Transverse colon (tissue), 4 donors: Measurements from ENCODE around the gene SLC24A1. TPM values are rescaled to one million over a fixed set of nuclear protein-coding genes. Genes with fewer than 3 reads are reported as not detected.

Source experiments
- DNase-seq: peaks from one replicate; pipeline ENCODE4 v3.0.0-alpha.2; 2019
- H3K27ac ChIP-seq, 4 donors: fragments of 200-600 bp; sonication (generic); 2 replicates each; pipeline ENCODE4 v1.5.1; 2016 to 2018; ENCODE audit warnings: inconsistent platforms in 4 of 4
- H3K27me3 ChIP-seq: fragments of 200-600 bp; sonication (generic); 2 replicates; pipeline ENCODE4 v1.5.1; 2017; ENCODE audit warnings: inconsistent platforms
- H3K36me3 ChIP-seq, 4 donors: fragments of 200-600 bp; sonication (generic); 2 replicates each; pipeline ENCODE4 v1.5.1; 2017 to 2019; ENCODE audit warnings: inconsistent platforms in 4 of 4
- H3K4me1 ChIP-seq, 4 donors: fragments of 200-600 bp; sonication (generic); 2 replicates each; pipeline ENCODE4 v1.5.1; 2017 to 2020; ENCODE audit warnings: inconsistent platforms in 4 of 4
- H3K4me3 ChIP-seq, 4 donors: fragments of 200-600 bp; sonication (generic); 1 replicate in 1 of 4; 2 replicates in 3 of 4; pipeline versions ENCODE4 v1.5.1 to v1.6.1; 2017 to 2019; ENCODE audit warnings: inconsistent platforms in 4 of 4
- H3K9me3 ChIP-seq, 2 donors: fragments of 200-600 bp; sonication (generic); 2 replicates each; pipeline ENCODE4 v1.5.1; 2017 to 2019; ENCODE audit warnings: inconsistent platforms in 2 of 2
- EP300 ChIP-seq: sonication (generic); formaldehyde crosslinking; IDR thresholded peaks from one replicate; pipeline ENCODE4 v1.6.1; 2017; ENCODE audit warnings: antibody characterized with exemption, low read depth
- POLR2A ChIP-seq: fragments of 450-650 bp; IDR thresholded peaks from one replicate; pipeline ENCODE4 v1.6.1; 2016; ENCODE audit warnings: antibody characterized with exemption, mild to moderate bottlenecking, moderate library complexity
- POLR2AphosphoS5 ChIP-seq, 3 donors: sonication (generic); formaldehyde crosslinking; IDR thresholded peaks; one replicate each; pipeline ENCODE4 v1.6.1; 2016; ENCODE audit warnings: antibody characterized with exemption in 3 of 3
- WGBS, 2 donors: methylation state at CpG; one replicate each; pipeline ENCODE4 v1.1.5; 2018; ENCODE audit warnings: low coverage in 1 of 2; 5-methylcytosine and 5-hydroxymethylcytosine counted together
- in situ Hi-C, 4 donors: fragments of 200-750 bp; cut with MboI; loops; one replicate each; pipeline versions ENCODE4 v1.15.0 to v1.15.1; 2017; ENCODE audit warnings: low sequenced_read_pairs in 3 of 4, low pct_ligation_motif_present in 1 of 4, low pct_unique_long_range_greater_than_20kb in 1 of 4
- intact Hi-C: fragments of 100-400 bp; cut with DNase I; formaldehyde crosslinking; loops from one replicate; pipeline ENCODE4 v1.15.1; 2023; ENCODE audit warnings: low total_unique reads
- total RNA-seq, 4 donors: library from RNA; depleted of rRNA; stranded (reverse); fragments of >200 nt; gene quantifications; one replicate each; pipeline ENCODE4 v1.1.0, GENCODE V29; 2016
- TF ChIP-seq, protein P1 (sequence below), 5 experiments: fragments of 200-600 bp in 3 of 5; fragments of 450-650 bp in 2 of 5; sonication (generic) in 3 of 5; IDR thresholded peaks; 1 replicate in 2 of 5; 2 replicates in 3 of 5; pipeline ENCODE4 v1.5.1; 2016 to 2017; ENCODE audit warnings: antibody characterized with exemption in 5 of 5, inconsistent platforms in 3 of 5, mild to moderate bottlenecking in 2 of 5, moderate library complexity in 1 of 5

Gene SLC24A1
- total RNA-seq, 4 donors from 2014 or later, result 5.8 to 9.7 (median 5.9) TPM

DNA sequence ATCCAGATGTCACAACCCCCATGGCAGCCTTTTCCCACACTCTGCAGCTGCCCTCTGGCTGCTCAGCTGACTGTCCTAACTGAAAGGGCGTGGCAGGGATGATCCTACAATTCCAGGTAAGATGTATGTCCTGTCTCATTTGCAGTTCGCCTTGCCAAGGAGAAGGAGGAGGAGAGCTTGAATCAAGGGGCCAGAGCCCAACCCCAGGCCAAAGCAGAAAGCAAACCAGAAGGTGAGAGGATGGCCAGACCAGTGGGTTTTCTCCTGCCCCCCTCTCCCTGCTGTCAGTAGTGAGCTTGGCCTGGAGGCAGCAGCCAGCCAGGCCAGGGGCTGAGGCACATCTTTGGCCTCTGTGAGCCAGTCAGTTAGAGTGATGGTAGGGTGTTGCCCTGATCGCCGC lies 22.5 kb downstream of the SLC24A1 start:
- Histone ChIP-seq H3K27ac (no peak overlapping the region), H3K36me3 (no peaks in the 10 kb centered on the region), H3K4me3 (no peak overlapping the region), H3K9me3 (no peaks in the 10 kb centered on the region), H3K4me1 (peaks cover 0 to 7% (median 2%) of the 10 kb centered on the region in 4 donors), H3K27me3 (no peaks in the 10 kb centered on the region)
- TF ChIP-seq POLR2A (no peak), EP300 (no peak), POLR2AphosphoS5 (IDR thresholded peaks at IDR 0.05) (no peak)
- TF ChIP-seq, protein P1, sequence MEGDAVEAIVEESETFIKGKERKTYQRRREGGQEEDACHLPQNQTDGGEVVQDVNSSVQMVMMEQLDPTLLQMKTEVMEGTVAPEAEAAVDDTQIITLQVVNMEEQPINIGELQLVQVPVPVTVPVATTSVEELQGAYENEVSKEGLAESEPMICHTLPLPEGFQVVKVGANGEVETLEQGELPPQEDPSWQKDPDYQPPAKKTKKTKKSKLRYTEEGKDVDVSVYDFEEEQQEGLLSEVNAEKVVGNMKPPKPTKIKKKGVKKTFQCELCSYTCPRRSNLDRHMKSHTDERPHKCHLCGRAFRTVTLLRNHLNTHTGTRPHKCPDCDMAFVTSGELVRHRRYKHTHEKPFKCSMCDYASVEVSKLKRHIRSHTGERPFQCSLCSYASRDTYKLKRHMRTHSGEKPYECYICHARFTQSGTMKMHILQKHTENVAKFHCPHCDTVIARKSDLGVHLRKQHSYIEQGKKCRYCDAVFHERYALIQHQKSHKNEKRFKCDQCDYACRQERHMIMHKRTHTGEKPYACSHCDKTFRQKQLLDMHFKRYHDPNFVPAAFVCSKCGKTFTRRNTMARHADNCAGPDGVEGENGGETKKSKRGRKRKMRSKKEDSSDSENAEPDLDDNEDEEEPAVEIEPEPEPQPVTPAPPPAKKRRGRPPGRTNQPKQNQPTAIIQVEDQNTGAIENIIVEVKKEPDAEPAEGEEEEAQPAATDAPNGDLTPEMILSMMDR (IDR thresholded peaks at IDR 0.05), result no peak
- DNase-seq, result no peak
- in situ Hi-C loops (loop anchor here (10.0 to 25.0 kb wide), 3 partner anchors 211 to 543 kb away; partner anchors contain the start of gene RAB11A (in 1 of the 4)), intact Hi-C loops (loop anchor here (10.0 kb wide), 1 partner anchor 211 kb away; no protein-coding TSS in a partner anchor)
- WGBS, 2 donors, result 97% methylated on average over 4 of the region's 4 CpGs; no CpG with 5 or more reads in 1 of the 2 donors

DNA sequence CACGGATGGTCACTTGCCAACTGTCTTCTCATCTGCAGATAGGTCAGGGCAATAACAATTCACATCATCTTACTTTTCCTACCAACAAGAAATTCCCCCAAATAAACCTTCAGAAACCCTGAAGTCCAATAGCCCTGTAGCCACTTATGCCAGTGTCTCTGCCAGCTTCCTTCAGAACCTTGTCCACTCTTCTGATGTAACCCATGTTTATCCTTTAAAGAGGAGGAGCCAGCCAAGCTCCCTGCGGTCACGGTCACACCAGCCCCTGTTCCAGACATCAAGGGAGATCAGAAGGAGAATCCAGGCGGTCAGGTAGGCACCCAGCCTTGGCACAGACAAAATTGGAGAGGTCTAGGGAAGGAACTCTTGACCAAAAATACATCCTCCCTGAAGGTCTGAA lies 23.7 kb downstream of the SLC24A1 start:
- peaks cover 0 to 7% (median 2%) of the 10 kb centered on the region in 4 donors for H3K4me1 ChIP-seq
- H3K4me3 ChIP-seq, result no peak overlapping the region
- H3K36me3 ChIP-seq, result no peaks in the 10 kb centered on the region
- intact Hi-C loops, result loop anchor here (10.0 kb wide), 1 partner anchor 209 kb away; no protein-coding TSS in a partner anchor
- TF ChIP-seq, protein P1 (IDR thresholded peaks at IDR 0.05), result no peak
- H3K27me3 ChIP-seq, result no peaks in the 10 kb centered on the region
- 99% methylated on average over 4 of the region's 4 CpGs; no CpG with 5 or more reads in 1 of the 2 donors for WGBS, 2 donors
- no peak overlapping the region for H3K27ac ChIP-seq
- in situ Hi-C loops, result loop anchor here (10.0 to 25.0 kb wide), 3 partner anchors 209 to 542 kb away; partner anchors contain the start of gene RAB11A (in 1 of the 4)
- H3K9me3 ChIP-seq, result no peaks in the 10 kb centered on the region
- DNase-seq, result no peak

DNA sequence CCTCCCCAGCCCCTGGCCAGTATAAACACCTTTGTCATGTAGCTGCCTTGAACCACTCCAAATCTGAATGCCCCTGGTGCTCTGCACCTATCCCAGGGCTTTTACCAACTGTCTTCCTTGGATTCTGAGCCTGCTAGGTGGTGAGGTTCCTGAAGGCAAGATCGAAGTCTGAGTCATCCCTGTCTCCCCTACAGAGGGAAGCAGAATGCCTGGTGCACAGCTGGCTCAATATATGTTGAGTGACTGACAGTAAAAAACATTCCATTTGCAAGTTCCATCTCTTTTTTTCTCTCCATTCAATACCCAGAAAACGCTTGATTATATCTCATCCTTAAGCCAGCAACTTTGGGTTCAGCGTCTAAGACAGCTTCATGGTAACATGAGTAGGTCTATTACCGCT lies 24.7 kb downstream of the SLC24A1 start:
- no peak overlapping the region for H3K4me3 ChIP-seq
- no peaks in the 10 kb centered on the region for H3K9me3 ChIP-seq
- H3K27ac ChIP-seq, result no peak overlapping the region
- H3K27me3 ChIP-seq, result no peaks in the 10 kb centered on the region
- TF ChIP-seq POLR2AphosphoS5 (IDR thresholded peaks at IDR 0.05), result no peak
- TF ChIP-seq EP300, result no peak
- no peak for TF ChIP-seq POLR2A
- TF ChIP-seq, protein P1 (IDR thresholded peaks at IDR 0.05), result no peak
- 100% methylated on average over 1 to 4 of the region's 4 CpGs for WGBS, 2 donors
- H3K36me3 ChIP-seq, result no peaks in the 10 kb centered on the region
- intact Hi-C loops (loop anchor here (10.0 kb wide), 1 partner anchor 208 kb away; no protein-coding TSS in a partner anchor), in situ Hi-C loops (loop anchor here (10.0 to 25.0 kb wide), 3 partner anchors 208 to 541 kb away; partner anchors contain the start of gene RAB11A (in 1 of the 4))
- H3K4me1 ChIP-seq, result peaks cover 0 to 7% (median 2%) of the 10 kb centered on the region in 4 donors
- no peak for DNase-seq

DNA sequence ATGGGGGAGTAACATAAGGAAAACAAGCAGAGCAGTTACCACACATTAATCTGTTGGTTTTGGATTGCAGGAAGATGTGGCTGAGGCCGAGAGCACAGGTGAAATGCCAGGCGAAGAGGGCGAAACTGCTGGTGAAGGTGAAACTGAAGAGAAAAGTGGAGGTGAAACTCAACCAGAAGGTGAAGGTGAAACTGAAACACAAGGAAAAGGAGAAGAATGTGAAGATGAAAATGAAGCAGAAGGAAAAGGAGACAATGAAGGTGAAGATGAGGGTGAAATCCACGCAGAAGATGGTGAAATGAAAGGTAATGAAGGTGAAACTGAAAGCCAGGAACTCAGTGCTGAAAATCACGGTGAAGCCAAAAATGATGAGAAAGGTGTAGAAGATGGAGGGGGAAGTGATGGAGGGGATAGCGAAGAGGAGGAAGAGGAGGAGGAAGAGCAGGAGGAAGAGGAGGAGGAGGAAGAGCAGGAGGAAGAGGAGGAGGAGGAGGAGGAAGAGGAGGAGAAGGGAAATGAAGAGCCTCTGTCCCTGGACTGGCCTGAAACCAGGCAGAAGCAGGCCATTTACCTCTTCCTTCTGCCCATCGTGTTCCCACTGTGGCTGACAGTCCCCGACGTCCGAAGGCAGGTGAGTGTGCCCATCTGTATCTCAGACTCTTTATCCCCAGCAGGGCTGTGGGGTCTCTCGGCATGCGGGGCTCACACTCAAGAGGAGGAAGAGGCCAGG lies 28.7 kb downstream of the SLC24A1 start:
- H3K4me1 ChIP-seq, result no peaks in the 10 kb centered on the region
- no peak for DNase-seq
- intact Hi-C loops (no loop called here), in situ Hi-C loops (no loop called here)
- WGBS, 2 donors, result 86 to 89% methylated on average over 5 to 12 of the region's 12 CpGs
- no peak overlapping the region for H3K4me3 ChIP-seq
- H3K9me3 ChIP-seq, result no peaks in the 10 kb centered on the region
- H3K27me3 ChIP-seq, result no peaks in the 10 kb centered on the region
- TF ChIP-seq POLR2A (no peak), EP300 (no peak), POLR2AphosphoS5 (IDR thresholded peaks at IDR 0.05) (no peak)
- peaks cover 0 to 10% (median 0%) of the 10 kb centered on the region in 4 donors for H3K36me3 ChIP-seq
- no peak overlapping the region for H3K27ac ChIP-seq
